Erythroblast (primary cell): ENCODE results near the gene CYS1.
"Not testable (repeated sequence)": the region's sequence is repeated elsewhere in the genome, so short reads cannot be mapped to it uniquely, and the experiment has no call there.

Experiments
- GATA1 ChIP-seq: IDR thresholded peaks from 2 replicates; pipeline ENCODE4 v1.6.1; 2011; ENCODE audit warnings: low read depth, mild to moderate bottlenecking, control low read depth, low read length, moderate library complexity
- POLR2A ChIP-seq: IDR thresholded peaks from 2 replicates; pipeline ENCODE4 v1.6.1; 2011; ENCODE audit warnings: mild to moderate bottlenecking, low read length

DNA sequence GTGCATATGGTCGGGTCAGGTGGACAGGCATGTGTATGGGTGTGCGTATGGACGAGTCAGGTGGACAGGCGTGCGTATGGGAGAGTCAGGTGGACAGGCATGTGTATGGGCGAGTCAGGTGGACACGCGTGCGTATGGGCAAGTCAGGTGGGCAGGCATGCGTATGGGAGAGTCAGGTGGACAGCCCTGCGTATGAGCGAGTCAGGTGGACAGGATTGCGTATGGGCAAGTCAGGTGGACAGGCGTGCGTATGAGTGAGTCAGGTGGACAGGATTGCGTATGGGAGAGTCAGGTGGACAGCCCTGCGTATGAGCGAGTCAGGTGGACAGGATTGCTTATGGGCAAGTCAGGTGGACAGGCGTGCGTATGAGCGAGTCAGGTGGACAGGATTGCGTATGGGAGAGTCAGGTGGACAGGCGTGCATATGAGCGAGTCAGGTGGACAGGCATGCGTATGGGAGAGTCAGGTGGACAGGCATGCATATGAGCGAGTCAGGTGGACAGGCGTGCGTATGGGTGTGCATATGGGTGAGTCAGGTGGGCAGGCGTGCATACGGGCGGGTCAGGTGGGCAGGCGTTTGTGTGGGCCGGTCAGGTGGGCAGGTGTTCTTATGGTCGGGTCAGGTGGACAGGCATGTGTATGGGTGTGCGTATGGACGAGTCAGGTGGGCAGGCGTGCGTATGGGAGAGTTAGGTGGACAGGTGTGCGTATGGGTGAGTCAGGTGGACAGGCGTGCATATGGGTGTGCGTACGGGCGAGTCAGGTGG, 66.4 kb downstream of the CYS1 start:
- TF ChIP-seq POLR2A, GATA1: not testable (repeated sequence)
